ENCODE measurements around the gene C17orf75.
"Not testable (repeated sequence)": the region's sequence is repeated elsewhere in the genome, so short reads cannot be mapped to it uniquely, and the experiment has no call there.

The C17orf75 gene

GRCh38 chr17:32341857-32342602 is at the start of gene C17orf75:
C17orf75 (minus strand) TSS chr17:32342173; CDS start chr17:32342139, 34 bp downstream.
- peak; percentile 71 for DNase-seq

- DNase-seq: no peak
Measured at GRCh38 chr17:32388613-32389459, 46.9 kb upstream of the C17orf75 start.

GRCh38 chr17:32388128-32388527 is 46.2 kb upstream of the C17orf75 start:
- not testable (repeated sequence) for DNase-seq

- DNase-seq: no peak
Measured at GRCh38 chr17:32386844-32387243, 44.9 kb upstream of the C17orf75 start.

GRCh38 chr17:32385971-32386370 is 44.0 kb upstream of the C17orf75 start:
- DNase-seq: no peak

- no peak for DNase-seq
Measured at GRCh38 chr17:32385121-32385520, 43.1 kb upstream of the C17orf75 start.

GRCh38 chr17:32383926-32384434 is 42.0 kb upstream of the C17orf75 start:
- DNase-seq: no peak

- DNase-seq: no peak
Measured at GRCh38 chr17:32382526-32383223, 40.7 kb upstream of the C17orf75 start.

- no peak for DNase-seq
Measured at GRCh38 chr17:32370426-32370825, 28.5 kb upstream of the C17orf75 start.

GRCh38 chr17:32361270-32361669 is 19.3 kb upstream of the C17orf75 start:
- DNase-seq: no peak

GRCh38 chr17:32357615-32358014 is 15.6 kb upstream of the C17orf75 start:
- no peak for DNase-seq

- DNase-seq: no peak
Measured at GRCh38 chr17:32356750-32357149, 14.8 kb upstream of the C17orf75 start.

GRCh38 chr17:32356378-32356743 is 14.4 kb upstream of the C17orf75 start:
- no peak for DNase-seq

- no peak for DNase-seq
Measured at GRCh38 chr17:32355649-32356377, 13.8 kb upstream of the C17orf75 start.

GRCh38 chr17:32352734-32353133 is 10.8 kb upstream of the C17orf75 start:
- not testable (repeated sequence) for DNase-seq

- no peak for DNase-seq
Measured at GRCh38 chr17:32350666-32351418, 8.9 kb upstream of the C17orf75 start.

- DNase-seq: peak; percentile 91
Measured at GRCh38 chr17:32349854-32350665, 8.1 kb upstream of the C17orf75 start, which contains the start of gene ZNF207. ZNF207 (plus strand) TSS chr17:32350157; CDS start chr17:32350286, 129 bp downstream.

GRCh38 chr17:32349503-32349853 is 7.5 kb upstream of the C17orf75 start:
- no peak for DNase-seq

GRCh38 chr17:32348483-32348800 is 6.5 kb upstream of the C17orf75 start:
- no peak for DNase-seq

GRCh38 chr17:32345951-32346600 is 4.1 kb upstream of the C17orf75 start:
- no peak for DNase-seq
